Astrocyte (in vitro differentiated cells and primary cell): Measurements from ENCODE around the gene NLE1. TPM values are rescaled to one million over a fixed set of nuclear protein-coding genes. Genes with fewer than 3 reads are reported as not detected.

Experiments used
- DNase-seq: peaks from one replicate; pipeline ENCODE4 v3.0.0-alpha.2; 2010; ENCODE audit warnings: low read depth
- FAIRE-seq: peaks from 2 replicates; lab custom pipeline; 2011; peaks lifted over from hg19 to GRCh38; lab: Jason Lieb, UNC
- H2AFZ ChIP-seq: 2 replicates; pipeline ENCODE4 v1.6.0; 2012; ENCODE audit warnings: low read depth, low read length, inconsistent platforms
- H3K27ac ChIP-seq: 2 replicates; pipeline ENCODE4 v1.5.1; 2011; ENCODE audit warnings: low read depth, low read length, inconsistent platforms
- H3K27me3 ChIP-seq: 2 replicates; pipeline ENCODE4 v1.6.0; 2011; ENCODE audit warnings: low read length, inconsistent platforms; ENCODE audit not compliant: insufficient read depth
- H3K36me3 ChIP-seq: 2 replicates; pipeline ENCODE4 v1.5.1; 2011; ENCODE audit warnings: low read length, inconsistent platforms; ENCODE audit not compliant: insufficient read depth
- H3K4me1 ChIP-seq: 2 replicates; pipeline ENCODE4 v1.5.1; 2011; ENCODE audit warnings: low read length, inconsistent platforms; ENCODE audit not compliant: insufficient read depth
- H3K4me2 ChIP-seq: 2 replicates; pipeline ENCODE4 v1.6.0; 2012; ENCODE audit warnings: low read length, inconsistent platforms
- H3K4me3 ChIP-seq: 2 replicates; pipeline ENCODE4 v1.5.1; 2011; ENCODE audit warnings: low read depth, mild to moderate bottlenecking, low read length, inconsistent platforms; ENCODE audit not compliant: insufficient read depth
- H3K79me2 ChIP-seq: 2 replicates; pipeline ENCODE4 v1.6.0; 2012; ENCODE audit warnings: mild to moderate bottlenecking, low read length, inconsistent platforms; ENCODE audit not compliant: insufficient read depth
- H3K9ac ChIP-seq: 2 replicates; pipeline ENCODE4 v1.6.0; 2012; ENCODE audit warnings: mild to moderate bottlenecking, low read length, inconsistent platforms
- H3K9me3 ChIP-seq: 2 replicates; pipeline ENCODE4 v1.5.1; 2012; ENCODE audit warnings: low read depth, mild to moderate bottlenecking, low read length, inconsistent platforms; ENCODE audit not compliant: insufficient read depth
- H4K20me1 ChIP-seq: 2 replicates; pipeline ENCODE4 v1.6.0; 2012; ENCODE audit warnings: low read length, inconsistent platforms; ENCODE audit not compliant: insufficient read depth
- H3K27ac Mint-ChIP-seq: one replicate; pipeline ENCODE4 v1.8.0; 2021; ENCODE audit warnings: mild to moderate bottlenecking, mixed read lengths; ENCODE audit not compliant: unreplicated experiment
- H3K27me3 Mint-ChIP-seq: one replicate; pipeline ENCODE4 v1.8.0; 2021; ENCODE audit warnings: low read depth, mixed read lengths; ENCODE audit not compliant: unreplicated experiment
- H3K36me3 Mint-ChIP-seq: one replicate; pipeline ENCODE4 v1.8.0; 2021; ENCODE audit warnings: low read depth, mixed read lengths; ENCODE audit not compliant: unreplicated experiment
- H3K4me1 Mint-ChIP-seq: one replicate; pipeline ENCODE4 v1.8.0; 2021; ENCODE audit warnings: low read depth, mixed read lengths; ENCODE audit not compliant: unreplicated experiment
- H3K4me3 Mint-ChIP-seq: one replicate; pipeline ENCODE4 v1.8.0; 2021; ENCODE audit warnings: mild to moderate bottlenecking, moderate library complexity, mixed read lengths; ENCODE audit not compliant: unreplicated experiment
- H3K9me3 Mint-ChIP-seq: one replicate; pipeline ENCODE4 v1.8.0; 2021; ENCODE audit warnings: mild to moderate bottlenecking, mixed read lengths; ENCODE audit not compliant: unreplicated experiment
- CTCF ChIP-seq: IDR thresholded peaks from 2 replicates; pipeline ENCODE4 v1.5.1; 2011; ENCODE audit warnings: low read depth, mild to moderate bottlenecking, inconsistent platforms, low read length, moderate library complexity; ENCODE audit not compliant: insufficient read depth
- EZH2 ChIP-seq: IDR thresholded peaks from 2 replicates; pipeline ENCODE4 v1.6.1; 2012; ENCODE audit warnings: mild to moderate bottlenecking, low read length, inconsistent platforms; ENCODE audit not compliant: insufficient read depth
- total RNA-seq: library from RNA; stranded (reverse); gene quantifications from 2 replicates; pipeline ENCODE4 v1.2.1, GENCODE V29; 2021

Gene NLE1
- total RNA-seq, 1 donor from 2014 or later, result 19.8 TPM

GRCh38 chr17:35167666-35168065 lies 25.6 kb upstream of the NLE1 start:
- H3K4me1 Mint-ChIP-seq, result peaks cover 2% of the 10 kb centered on the region
- FAIRE-seq, result no peak
- H3K4me3 Mint-ChIP-seq, result no peak overlapping the region
- Histone ChIP-seq H3K9me3 (no peaks in the 10 kb centered on the region), H4K20me1 (no peaks in the 10 kb centered on the region), H3K27me3 (peaks cover 2% of the 10 kb centered on the region), H2AFZ (no peak overlapping the region), H3K4me2 (no peak overlapping the region), H3K9ac (no peak overlapping the region), H3K4me3 (no peak overlapping the region), H3K4me1 (no peaks in the 10 kb centered on the region), H3K36me3 (no peaks in the 10 kb centered on the region), H3K27ac (no peak overlapping the region), H3K79me2 (no peaks in the 10 kb centered on the region)
- H3K27me3 Mint-ChIP-seq, result peaks cover 15% of the 10 kb centered on the region
- H3K9me3 Mint-ChIP-seq, result no peaks in the 10 kb centered on the region
- no peak for TF ChIP-seq CTCF
- no peak for TF ChIP-seq EZH2
- no peak for DNase-seq
- H3K36me3 Mint-ChIP-seq, result no peaks in the 10 kb centered on the region
- H3K27ac Mint-ChIP-seq, result no peak overlapping the region

GRCh38 chr17:35167046-35167445 lies 24.9 kb upstream of the NLE1 start:
- no peak for TF ChIP-seq EZH2
- TF ChIP-seq CTCF, result no peak
- Histone ChIP-seq H3K4me3 (no peak overlapping the region), H3K4me2 (no peak overlapping the region), H3K79me2 (no peaks in the 10 kb centered on the region), H2AFZ (no peak overlapping the region), H3K27me3 (peaks cover 2% of the 10 kb centered on the region), H4K20me1 (no peaks in the 10 kb centered on the region), H3K4me1 (no peaks in the 10 kb centered on the region), H3K9ac (no peak overlapping the region), H3K27ac (no peak overlapping the region), H3K9me3 (no peaks in the 10 kb centered on the region), H3K36me3 (no peaks in the 10 kb centered on the region)
- FAIRE-seq (no peak), DNase-seq (no peak)
- Mint-ChIP-seq H3K27me3 (peaks cover 15% of the 10 kb centered on the region), H3K27ac (no peak overlapping the region), H3K4me3 (no peak overlapping the region), H3K9me3 (no peaks in the 10 kb centered on the region), H3K36me3 (no peaks in the 10 kb centered on the region), H3K4me1 (peaks cover 2% of the 10 kb centered on the region)

- DNase-seq, result no peak
- no peaks in the 10 kb centered on the region for H3K36me3 Mint-ChIP-seq
- Histone ChIP-seq H4K20me1 (no peaks in the 10 kb centered on the region), H3K27me3 (peaks cover 2% of the 10 kb centered on the region), H3K4me2 (no peak overlapping the region), H3K27ac (no peak overlapping the region), H3K4me1 (no peaks in the 10 kb centered on the region), H3K4me3 (no peak overlapping the region), H3K79me2 (no peaks in the 10 kb centered on the region), H3K36me3 (no peaks in the 10 kb centered on the region), H2AFZ (no peak overlapping the region), H3K9me3 (no peaks in the 10 kb centered on the region), H3K9ac (no peak overlapping the region)
- no peak for FAIRE-seq
- no peak overlapping the region for H3K27ac Mint-ChIP-seq
- no peak overlapping the region for H3K4me3 Mint-ChIP-seq
- no peaks in the 10 kb centered on the region for H3K9me3 Mint-ChIP-seq
- H3K4me1 Mint-ChIP-seq, result peaks cover 2% of the 10 kb centered on the region
- TF ChIP-seq CTCF (no peak), EZH2 (no peak)
- H3K27me3 Mint-ChIP-seq, result peaks cover 16% of the 10 kb centered on the region
These were observed 24.4 kb upstream of the NLE1 start for GRCh38 chr17:35166526-35166925.
